Measurements from ENCODE around the gene COL5A1.

The COL5A1 gene

DNA sequence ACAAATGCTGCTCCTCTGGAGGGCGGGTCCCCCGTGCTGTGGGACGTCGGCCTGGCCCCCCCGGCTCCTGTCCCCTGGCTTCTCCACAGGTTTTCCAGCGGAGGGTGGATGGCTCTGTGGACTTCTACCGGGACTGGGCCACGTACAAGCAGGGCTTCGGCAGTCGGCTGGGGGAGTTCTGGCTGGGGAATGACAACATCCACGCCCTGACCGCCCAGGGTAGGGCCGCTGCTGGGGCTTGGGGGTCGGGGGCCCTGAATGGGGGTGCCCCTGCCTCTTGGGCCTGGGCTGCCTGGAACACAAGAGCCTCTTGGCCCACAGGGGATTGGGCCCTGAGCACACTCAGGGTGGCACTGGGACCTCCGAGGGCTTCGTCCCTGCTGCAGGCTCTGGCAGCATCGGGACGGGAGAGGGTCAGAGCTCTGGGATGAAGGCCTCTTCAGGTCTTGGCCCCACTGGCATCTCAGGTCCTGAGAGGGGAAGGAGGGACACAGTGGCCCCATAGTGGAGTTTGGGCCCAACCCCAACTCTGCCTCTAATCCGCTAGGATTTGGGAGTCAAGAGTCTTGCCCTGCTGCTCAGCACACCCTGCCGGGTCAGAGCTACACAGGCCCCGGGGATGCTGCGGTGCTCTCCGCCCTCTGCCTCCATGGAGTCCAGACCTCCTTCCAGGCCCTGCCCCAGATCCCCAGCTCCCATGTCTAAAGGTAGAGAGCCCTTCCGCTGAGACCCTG lies 244.2 kb downstream of the COL5A1 start:
- no peak for ATAC-seq
- TF ChIP-seq ESRRG (CRISPR knock-in tag; IDR thresholded peaks at IDR 0.05) (no peak), ZC3H10 (CRISPR knock-in tag; IDR thresholded peaks at IDR 0.05) (no peak), ZFP30 (CRISPR knock-in tag; IDR thresholded peaks at IDR 0.05) (no peak), GLIS3 (CRISPR knock-in tag; IDR thresholded peaks at IDR 0.05) (no peak), ZNF565 (CRISPR knock-in tag; conservative IDR thresholded peaks at IDR 0.05; ENCODE audit: low read depth) (no peak), ISL1 (CRISPR knock-in tag; IDR thresholded peaks at IDR 0.05) (no peak), CSDC2 (CRISPR knock-in tag; IDR thresholded peaks at IDR 0.05) (no peak), SNAI2 (CRISPR knock-in tag; IDR thresholded peaks at IDR 0.05) (no peak), TCF4 (CRISPR knock-in tag; IDR thresholded peaks at IDR 0.05; ENCODE audit: borderline replicate concordance) (no peak), PPARA (CRISPR knock-in tag; IDR thresholded peaks at IDR 0.05; ENCODE audit: borderline replicate concordance) (no peak), TOX (CRISPR knock-in tag; IDR thresholded peaks at IDR 0.05; ENCODE audit: borderline replicate concordance) (no peak), ZNF8 (CRISPR knock-in tag; IDR thresholded peaks at IDR 0.05) (no peak), BACH2 (CRISPR knock-in tag; IDR thresholded peaks at IDR 0.05; ENCODE audit: borderline replicate concordance) (no peak), OSR1 (CRISPR knock-in tag; IDR thresholded peaks at IDR 0.05) (no peak), RARB (CRISPR knock-in tag; IDR thresholded peaks at IDR 0.05) (no peak)
- TF ChIP-seq, protein P1, sequence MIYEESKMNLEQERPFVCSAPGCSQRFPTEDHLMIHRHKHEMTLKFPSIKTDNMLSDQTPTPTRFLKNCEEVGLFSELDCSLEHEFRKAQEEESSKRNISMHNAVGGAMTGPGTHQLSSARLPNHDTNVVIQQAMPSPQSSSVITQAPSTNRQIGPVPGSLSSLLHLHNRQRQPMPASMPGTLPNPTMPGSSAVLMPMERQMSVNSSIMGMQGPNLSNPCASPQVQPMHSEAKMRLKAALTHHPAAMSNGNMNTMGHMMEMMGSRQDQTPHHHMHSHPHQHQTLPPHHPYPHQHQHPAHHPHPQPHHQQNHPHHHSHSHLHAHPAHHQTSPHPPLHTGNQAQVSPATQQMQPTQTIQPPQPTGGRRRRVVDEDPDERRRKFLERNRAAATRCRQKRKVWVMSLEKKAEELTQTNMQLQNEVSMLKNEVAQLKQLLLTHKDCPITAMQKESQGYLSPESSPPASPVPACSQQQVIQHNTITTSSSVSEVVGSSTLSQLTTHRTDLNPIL (CRISPR knock-in tag; IDR thresholded peaks at IDR 0.05; ENCODE audit: low read depth), result no peak
- TF ChIP-seq, protein P2, sequence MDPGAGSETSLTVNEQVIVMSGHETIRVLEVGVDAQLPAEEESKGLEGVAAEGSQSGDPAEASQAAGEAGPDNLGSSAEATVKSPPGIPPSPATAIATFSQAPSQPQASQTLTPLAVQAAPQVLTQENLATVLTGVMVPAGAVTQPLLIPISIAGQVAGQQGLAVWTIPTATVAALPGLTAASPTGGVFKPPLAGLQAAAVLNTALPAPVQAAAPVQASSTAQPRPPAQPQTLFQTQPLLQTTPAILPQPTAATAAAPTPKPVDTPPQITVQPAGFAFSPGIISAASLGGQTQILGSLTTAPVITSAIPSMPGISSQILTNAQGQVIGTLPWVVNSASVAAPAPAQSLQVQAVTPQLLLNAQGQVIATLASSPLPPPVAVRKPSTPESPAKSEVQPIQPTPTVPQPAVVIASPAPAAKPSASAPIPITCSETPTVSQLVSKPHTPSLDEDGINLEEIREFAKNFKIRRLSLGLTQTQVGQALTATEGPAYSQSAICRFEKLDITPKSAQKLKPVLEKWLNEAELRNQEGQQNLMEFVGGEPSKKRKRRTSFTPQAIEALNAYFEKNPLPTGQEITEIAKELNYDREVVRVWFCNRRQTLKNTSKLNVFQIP (CRISPR knock-in tag; IDR thresholded peaks at IDR 0.05; ENCODE audit: borderline replicate concordance, low read depth), result no peak
- TF ChIP-seq, protein P3, sequence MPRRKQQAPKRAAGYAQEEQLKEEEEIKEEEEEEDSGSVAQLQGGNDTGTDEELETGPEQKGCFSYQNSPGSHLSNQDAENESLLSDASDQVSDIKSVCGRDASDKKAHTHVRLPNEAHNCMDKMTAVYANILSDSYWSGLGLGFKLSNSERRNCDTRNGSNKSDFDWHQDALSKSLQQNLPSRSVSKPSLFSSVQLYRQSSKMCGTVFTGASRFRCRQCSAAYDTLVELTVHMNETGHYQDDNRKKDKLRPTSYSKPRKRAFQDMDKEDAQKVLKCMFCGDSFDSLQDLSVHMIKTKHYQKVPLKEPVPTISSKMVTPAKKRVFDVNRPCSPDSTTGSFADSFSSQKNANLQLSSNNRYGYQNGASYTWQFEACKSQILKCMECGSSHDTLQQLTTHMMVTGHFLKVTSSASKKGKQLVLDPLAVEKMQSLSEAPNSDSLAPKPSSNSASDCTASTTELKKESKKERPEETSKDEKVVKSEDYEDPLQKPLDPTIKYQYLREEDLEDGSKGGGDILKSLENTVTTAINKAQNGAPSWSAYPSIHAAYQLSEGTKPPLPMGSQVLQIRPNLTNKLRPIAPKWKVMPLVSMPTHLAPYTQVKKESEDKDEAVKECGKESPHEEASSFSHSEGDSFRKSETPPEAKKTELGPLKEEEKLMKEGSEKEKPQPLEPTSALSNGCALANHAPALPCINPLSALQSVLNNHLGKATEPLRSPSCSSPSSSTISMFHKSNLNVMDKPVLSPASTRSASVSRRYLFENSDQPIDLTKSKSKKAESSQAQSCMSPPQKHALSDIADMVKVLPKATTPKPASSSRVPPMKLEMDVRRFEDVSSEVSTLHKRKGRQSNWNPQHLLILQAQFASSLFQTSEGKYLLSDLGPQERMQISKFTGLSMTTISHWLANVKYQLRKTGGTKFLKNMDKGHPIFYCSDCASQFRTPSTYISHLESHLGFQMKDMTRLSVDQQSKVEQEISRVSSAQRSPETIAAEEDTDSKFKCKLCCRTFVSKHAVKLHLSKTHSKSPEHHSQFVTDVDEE (CRISPR knock-in tag; IDR thresholded peaks at IDR 0.05), result no peak
- TF ChIP-seq, protein P4, sequence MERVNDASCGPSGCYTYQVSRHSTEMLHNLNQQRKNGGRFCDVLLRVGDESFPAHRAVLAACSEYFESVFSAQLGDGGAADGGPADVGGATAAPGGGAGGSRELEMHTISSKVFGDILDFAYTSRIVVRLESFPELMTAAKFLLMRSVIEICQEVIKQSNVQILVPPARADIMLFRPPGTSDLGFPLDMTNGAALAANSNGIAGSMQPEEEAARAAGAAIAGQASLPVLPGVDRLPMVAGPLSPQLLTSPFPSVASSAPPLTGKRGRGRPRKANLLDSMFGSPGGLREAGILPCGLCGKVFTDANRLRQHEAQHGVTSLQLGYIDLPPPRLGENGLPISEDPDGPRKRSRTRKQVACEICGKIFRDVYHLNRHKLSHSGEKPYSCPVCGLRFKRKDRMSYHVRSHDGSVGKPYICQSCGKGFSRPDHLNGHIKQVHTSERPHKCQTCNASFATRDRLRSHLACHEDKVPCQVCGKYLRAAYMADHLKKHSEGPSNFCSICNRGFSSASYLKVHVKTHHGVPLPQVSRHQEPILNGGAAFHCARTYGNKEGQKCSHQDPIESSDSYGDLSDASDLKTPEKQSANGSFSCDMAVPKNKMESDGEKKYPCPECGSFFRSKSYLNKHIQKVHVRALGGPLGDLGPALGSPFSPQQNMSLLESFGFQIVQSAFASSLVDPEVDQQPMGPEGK (CRISPR knock-in tag; IDR thresholded peaks at IDR 0.05; ENCODE audit: borderline replicate concordance), result no peak

DNA sequence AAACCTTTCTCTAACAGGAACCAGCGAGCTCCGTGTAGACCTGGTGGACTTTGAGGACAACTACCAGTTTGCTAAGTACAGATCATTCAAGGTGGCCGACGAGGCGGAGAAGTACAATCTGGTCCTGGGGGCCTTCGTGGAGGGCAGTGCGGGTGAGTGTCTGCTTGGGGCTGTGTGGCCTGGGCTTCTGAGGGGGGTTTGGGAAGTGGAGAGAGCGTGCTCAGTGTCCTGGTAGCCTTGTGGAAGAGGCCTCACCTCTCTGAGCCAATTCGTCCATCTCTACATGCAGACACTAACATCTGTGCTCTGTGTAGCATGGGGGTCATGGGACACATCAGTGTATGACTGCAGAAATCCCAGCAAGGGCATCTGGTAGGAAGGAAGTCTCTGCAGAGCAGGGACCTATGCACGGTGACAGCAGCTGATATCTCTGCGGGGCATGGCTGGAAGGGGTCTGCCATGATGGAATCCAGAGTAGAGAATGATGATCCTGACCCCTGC lies 244.9 kb downstream of the COL5A1 start:
- TF ChIP-seq ISL1 (CRISPR knock-in tag; IDR thresholded peaks at IDR 0.05) (no peak), ZNF8 (CRISPR knock-in tag; IDR thresholded peaks at IDR 0.05) (no peak), ZFP30 (CRISPR knock-in tag; IDR thresholded peaks at IDR 0.05) (no peak), ZFP3 (CRISPR knock-in tag; IDR thresholded peaks at IDR 0.05) (no peak), ZNF70 (CRISPR knock-in tag; IDR thresholded peaks at IDR 0.05) (no peak), ESRRG (CRISPR knock-in tag; IDR thresholded peaks at IDR 0.05) (no peak), TOX (CRISPR knock-in tag; IDR thresholded peaks at IDR 0.05; ENCODE audit: borderline replicate concordance) (no peak), SNAI2 (CRISPR knock-in tag; IDR thresholded peaks at IDR 0.05) (no peak)
- TF ChIP-seq, protein P1 (CRISPR knock-in tag; IDR thresholded peaks at IDR 0.05; ENCODE audit: low read depth), result no peak
- TF ChIP-seq, protein P2 (CRISPR knock-in tag; IDR thresholded peaks at IDR 0.05; ENCODE audit: borderline replicate concordance, low read depth), result no peak
- TF ChIP-seq, protein P4 (CRISPR knock-in tag; IDR thresholded peaks at IDR 0.05; ENCODE audit: borderline replicate concordance), result no peak
- no peak for ATAC-seq

All from SK-N-SH treated with all-trans-retinoic acid at 6 μM for 48 hours (cell line).